ENCODE measurements around the gene RAB20.

DNA sequence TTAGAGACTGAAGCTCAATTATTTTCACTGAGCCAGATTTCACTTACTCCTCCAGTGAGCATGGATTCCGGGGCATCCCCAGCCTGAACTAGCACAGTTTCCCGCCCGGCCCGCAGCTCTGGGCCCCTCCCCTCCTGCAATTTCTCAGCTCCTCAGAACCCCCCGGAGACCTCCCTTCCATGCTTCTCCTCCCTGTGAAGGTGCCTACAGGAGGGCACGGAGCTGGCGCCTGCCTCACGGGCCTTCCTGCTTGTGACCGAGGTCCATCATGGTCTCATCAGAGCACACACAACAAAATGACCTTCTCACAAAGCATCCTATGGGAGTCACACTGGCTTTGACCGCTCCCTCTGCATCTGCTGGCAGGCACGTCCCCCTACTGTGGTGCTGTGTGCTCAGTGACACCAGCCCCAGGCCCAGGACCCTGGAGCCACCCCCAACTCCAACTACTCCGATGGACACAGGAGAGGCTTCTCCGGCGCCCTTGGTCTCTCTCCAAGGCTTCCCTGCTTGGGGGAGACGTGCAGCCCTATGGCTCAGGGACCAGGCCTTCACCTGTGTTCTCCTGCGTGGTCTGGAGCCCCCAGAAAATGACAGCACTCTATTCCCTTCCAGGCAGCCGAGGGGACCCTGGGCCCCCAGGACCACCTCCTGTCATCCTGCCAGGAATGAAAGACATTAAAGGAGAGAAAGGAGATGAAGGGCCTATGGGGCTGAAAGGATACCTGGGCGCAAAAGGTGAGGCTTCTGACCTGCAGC is 77.1 kb downstream of the RAB20 start:
- TF ChIP-seq, protein P1, sequence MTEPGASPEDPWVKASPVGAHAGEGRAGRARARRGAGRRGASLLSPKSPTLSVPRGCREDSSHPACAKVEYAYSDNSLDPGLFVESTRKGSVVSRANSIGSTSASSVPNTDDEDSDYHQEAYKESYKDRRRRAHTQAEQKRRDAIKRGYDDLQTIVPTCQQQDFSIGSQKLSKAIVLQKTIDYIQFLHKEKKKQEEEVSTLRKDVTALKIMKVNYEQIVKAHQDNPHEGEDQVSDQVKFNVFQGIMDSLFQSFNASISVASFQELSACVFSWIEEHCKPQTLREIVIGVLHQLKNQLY (CRISPR knock-in tag; IDR thresholded peaks at IDR 0.05), result no peak
- TF ChIP-seq NR3C1 (CRISPR knock-in tag; conservative IDR thresholded peaks at IDR 0.05; ENCODE audit: low read depth) (no peak), SMAD4 (CRISPR knock-in tag; IDR thresholded peaks at IDR 0.05) (no peak), STAT6 (CRISPR knock-in tag; conservative IDR thresholded peaks at IDR 0.05; ENCODE audit: low read depth) (no peak), TEAD4 (CRISPR knock-in tag; IDR thresholded peaks at IDR 0.05) (no peak), ZNF219 (CRISPR knock-in tag; IDR thresholded peaks at IDR 0.05; ENCODE audit: borderline replicate concordance) (no peak), FOXJ3 (CRISPR knock-in tag; IDR thresholded peaks at IDR 0.05; ENCODE audit: borderline replicate concordance) (no peak), RELA (CRISPR knock-in tag; IDR thresholded peaks at IDR 0.05; ENCODE audit: borderline replicate concordance) (no peak), ATF3 (CRISPR knock-in tag; conservative IDR thresholded peaks at IDR 0.05) (no peak)
- TF ChIP-seq, protein P2, sequence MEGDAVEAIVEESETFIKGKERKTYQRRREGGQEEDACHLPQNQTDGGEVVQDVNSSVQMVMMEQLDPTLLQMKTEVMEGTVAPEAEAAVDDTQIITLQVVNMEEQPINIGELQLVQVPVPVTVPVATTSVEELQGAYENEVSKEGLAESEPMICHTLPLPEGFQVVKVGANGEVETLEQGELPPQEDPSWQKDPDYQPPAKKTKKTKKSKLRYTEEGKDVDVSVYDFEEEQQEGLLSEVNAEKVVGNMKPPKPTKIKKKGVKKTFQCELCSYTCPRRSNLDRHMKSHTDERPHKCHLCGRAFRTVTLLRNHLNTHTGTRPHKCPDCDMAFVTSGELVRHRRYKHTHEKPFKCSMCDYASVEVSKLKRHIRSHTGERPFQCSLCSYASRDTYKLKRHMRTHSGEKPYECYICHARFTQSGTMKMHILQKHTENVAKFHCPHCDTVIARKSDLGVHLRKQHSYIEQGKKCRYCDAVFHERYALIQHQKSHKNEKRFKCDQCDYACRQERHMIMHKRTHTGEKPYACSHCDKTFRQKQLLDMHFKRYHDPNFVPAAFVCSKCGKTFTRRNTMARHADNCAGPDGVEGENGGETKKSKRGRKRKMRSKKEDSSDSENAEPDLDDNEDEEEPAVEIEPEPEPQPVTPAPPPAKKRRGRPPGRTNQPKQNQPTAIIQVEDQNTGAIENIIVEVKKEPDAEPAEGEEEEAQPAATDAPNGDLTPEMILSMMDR (IDR thresholded peaks at IDR 0.05), result no peak
